Activated CD4-positive, alpha-beta T cell treated with anti-CD3 and anti-CD28 coated beads for 48 hours (primary cell): Measurements from ENCODE around the gene TMED5.
"Not testable (repeated sequence)": the region's sequence is repeated elsewhere in the genome, so short reads cannot be mapped to it uniquely, and the experiment has no call there.

ENCODE experiments used
- DNase-seq: peaks from one replicate; pipeline ENCODE4 v3.0.0-alpha.2; 2020

Gene TMED5

DNA sequence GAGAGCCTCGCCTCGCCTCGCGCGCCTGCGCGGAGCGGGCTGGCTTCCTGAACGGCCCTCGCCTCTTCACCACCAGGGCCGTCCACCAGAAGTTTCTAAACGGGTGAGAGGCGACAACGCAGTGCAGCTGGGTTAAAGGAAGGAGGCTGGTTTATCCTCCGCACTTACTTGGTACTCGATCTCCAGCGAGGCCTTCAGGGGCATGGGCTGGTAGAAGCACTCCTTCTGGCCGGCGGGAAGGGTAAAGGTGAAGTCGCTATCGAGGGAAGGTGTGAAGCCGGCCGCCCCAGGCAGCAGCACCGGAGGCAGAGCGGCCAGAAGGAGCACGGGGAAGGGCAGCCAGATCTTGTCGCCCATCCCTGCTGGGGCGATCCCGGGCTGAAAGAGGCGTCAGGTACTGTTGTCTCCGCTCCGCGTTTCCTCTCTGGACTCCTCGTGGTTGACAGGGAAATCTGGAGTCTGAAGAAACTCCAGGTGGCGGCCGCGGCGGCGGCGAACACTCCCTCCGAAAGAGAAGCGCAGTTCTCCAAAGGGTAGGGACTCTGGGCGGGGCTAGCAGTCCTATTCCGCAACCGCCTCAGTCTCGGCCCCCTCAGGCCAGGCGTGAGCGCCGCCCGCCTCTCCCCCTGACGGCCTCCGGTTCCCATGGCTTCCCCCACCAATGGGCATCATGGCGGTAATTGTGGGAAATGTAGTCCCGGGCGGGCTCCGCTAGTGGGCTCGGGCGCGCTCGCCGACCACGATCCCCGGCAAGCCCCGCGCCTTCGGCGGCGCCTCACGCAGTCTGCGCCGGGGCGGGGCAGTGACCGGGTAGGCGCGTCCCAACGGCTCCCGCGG lies at the start of gene TMED5:
Gene TMED5, minus strand, starts transcription at position 528 of the 837 bp plus-strand sequence. Its CDS starts 171 bp downstream, at position 357.
- peak; percentile 96 for DNase-seq

DNA sequence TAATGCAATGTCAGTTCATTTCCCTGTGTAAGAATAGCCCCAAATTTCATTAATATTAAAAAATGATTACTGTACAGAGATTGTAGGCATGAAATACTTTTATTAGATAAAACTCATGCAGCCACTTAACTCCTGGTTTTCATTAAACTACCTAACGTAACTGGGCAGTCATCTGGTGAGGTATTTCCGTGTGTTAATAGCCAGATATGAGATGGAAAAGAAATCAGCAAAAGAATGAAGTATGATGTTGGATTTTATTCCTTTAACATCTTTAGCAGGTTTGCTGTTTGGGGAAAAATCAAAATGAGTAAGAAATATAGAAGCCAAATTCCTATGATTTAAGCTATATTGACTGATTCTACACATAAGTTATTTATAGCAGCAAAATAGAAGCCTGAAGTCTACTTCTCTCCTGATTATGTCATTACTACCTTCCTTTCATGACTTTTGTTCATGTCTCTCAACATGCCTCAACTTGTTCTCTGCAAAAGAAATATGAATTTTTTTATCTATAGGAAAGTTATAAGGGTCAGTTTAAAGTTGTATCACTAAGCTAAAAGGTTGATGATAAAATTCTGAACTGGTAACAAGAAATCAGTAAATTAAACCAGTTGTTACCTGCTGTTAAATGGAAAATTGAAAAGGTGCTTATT lies 42.9 kb upstream of the TMED5 start:
- no peak for DNase-seq

- DNase-seq: no peak
Measured at GRCh38 chr1:93221913-93222312, 41.7 kb upstream of the TMED5 start.

DNA sequence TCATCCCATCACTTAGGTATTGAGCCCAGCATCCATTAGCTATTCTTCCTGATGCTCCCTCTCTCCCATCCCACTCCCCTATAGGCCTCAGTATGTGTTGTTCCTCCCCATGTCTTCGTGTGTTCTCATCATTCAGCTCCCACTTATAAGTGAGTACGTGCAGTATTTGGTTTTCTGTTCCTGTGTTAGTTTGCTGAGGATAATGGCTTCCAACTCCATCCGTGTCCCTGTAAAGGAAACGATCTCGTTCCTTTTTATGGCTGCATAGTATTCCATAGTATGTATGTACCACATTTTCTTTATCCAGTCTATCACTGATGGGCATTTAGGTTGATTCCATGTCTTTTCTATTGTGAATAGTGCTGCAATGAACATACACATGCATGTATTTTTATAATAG lies 40.5 kb upstream of the TMED5 start:
- DNase-seq: not testable (repeated sequence)

DNA sequence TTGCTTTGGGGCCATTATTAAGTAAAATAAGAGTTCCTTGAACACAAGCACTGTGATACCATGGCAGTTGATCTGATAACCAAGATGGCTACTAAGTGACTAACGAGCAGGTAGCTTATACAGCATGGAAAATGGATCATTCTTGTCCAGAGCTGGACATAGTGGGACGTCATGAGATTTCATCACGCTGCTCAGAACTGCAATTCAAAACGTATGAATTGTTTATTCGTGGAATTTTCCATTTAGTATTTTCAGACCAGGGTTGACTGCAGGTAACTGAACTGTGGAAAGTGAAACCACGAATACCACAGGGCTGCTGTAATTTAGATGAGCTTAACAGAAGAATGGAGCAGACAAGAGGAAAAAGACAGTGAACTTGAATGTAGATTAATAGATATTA lies 39.2 kb upstream of the TMED5 start:
- DNase-seq: peak; percentile 17

- no peak for DNase-seq
Measured at GRCh38 chr1:93215322-93215721, 35.1 kb upstream of the TMED5 start.

DNA sequence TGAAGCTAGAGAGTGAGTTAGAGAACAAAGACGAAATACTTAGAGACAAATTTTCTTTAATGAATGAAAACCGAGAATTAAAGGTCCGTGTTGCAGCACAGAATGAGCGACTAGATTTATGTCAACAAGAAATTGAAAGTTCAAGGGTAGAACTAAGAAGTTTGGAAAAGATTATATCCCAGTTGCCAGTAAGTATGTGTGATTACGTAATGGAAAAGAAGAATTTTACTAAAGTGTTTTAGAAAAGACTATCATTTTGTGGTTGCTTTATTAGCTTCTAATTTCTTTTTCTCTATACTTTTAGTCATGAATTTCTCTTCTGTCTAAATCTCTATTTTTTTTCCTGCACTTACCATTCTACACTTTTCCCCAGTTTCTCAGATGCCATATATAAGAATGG lies 27.0 kb upstream of the TMED5 start:
- DNase-seq: no peak

DNA sequence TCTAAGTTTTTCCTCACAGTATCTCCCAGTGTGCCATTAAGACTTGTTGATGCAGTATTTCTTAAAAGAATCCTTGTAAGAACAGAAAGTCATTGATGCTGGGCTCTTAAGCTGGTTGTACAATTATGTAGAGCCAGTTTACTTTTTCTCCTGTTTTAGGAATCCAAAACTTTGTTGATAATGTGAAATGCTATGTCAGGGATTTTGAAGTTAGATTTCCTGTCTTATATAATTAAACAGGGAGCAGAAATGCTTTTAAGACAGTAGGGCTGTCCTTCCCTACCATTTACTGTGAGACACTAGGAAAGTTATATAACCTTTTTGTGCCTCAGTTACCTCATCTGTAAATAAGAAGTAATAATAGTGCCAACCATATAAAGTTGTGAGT lies 26.3 kb upstream of the TMED5 start:
- no peak for DNase-seq

- DNase-seq: no peak
Measured at GRCh38 chr1:93205892-93206566, 25.8 kb upstream of the TMED5 start.

- no peak for DNase-seq
Measured at GRCh38 chr1:93200714-93201113, 20.5 kb upstream of the TMED5 start.

DNA sequence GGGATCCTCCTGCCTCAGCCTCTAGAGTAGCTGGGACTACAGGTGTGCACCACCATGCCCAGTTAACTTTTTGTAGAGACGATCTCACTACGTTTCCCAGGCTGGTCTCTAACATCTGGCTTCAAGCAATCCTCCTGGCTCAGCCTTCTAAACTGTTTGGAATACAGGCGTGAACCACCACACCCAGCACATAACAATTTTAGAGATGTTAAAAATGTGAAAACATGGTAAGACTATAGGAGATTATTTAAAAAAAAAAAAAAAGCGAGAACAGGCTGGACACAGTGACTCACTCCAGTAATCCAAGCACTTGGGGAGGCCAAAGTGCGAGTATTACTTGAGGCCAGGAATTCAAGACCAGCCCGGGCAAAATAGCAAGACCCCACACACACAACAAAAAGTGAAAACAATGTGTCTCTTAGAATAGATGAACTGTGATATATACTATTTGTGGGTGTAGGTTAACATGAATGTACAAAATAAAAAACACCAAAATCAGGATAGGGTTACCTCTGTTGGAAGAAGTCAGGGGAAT lies 19.9 kb upstream of the TMED5 start:
- DNase-seq: no peak

GRCh38 chr1:93199150-93199549 lies 18.9 kb upstream of the TMED5 start:
- no peak for DNase-seq

DNA sequence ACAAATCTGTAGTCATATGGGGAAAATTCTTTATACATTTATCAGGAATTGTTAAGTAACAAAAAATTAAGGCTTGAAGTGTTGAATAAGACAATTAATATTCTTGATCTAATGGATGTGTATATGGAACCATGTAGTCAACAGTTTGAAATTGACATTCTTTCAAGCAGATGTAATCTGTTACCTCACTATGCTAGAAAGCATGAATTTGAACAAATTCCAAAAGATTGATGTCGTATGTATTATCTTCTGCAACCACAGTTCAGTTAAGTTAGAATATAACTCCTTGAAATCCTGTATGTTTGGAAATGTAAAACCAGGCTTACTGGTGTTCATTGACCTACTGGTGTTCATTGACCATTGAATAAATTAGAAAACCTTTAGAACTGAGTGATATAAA lies 16.4 kb upstream of the TMED5 start:
- no peak for DNase-seq

DNA sequence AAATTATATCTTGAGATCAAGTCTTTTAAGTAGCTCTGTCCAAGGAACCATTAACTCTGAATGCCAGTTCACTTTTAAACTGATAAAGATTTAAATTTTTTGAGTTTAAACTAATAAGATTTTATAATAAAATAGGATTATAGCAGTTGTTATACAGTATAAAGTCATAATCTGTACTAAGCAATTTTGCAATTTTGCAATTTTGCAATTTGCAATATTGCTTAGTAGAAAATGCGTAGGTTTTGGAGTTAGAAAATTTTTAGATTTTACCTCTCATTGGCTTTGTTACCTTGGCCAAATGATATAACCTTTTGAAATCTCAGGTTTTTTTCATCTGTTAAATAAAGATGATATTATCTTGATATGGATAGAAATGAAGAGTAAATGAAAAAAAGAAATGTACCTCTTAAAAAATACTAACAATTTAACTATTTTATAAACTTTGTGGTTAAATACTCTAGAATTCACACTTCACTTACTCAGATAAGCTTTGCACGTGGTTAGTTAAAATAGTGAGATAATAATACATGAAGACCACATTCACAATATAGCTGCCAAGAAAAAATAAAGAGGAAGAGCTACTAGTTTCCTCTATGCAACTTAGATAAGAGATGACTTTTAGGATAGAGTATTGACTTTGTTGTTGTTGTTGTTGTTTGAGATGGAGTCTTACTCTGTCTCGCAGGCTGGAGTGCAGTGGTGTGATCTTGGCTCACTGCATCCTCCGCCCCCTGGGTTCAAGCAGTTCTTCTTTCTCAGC lies 14.2 kb upstream of the TMED5 start:
- no peak for DNase-seq

DNA sequence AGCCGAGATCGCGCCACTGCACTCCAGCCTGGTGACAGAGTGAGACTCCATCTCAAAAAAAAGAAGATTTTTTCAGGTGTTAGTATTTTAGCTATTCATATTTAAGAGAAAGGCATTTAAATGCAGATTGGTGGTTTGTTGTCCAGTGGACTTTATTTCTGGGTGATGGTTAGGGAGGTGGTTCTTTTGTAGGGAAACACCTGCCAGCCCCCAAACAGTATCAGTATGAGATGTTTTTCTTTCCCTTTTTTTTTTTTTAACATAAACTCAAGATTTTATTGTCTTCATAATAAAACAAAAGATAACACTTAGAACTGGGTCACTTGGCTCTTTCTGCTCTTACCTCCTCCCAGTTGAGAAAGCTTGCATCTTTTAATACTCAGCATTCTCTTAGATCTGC lies 10.2 kb upstream of the TMED5 start:
- no peak for DNase-seq

- no peak for DNase-seq
Measured at GRCh38 chr1:93186667-93187066, 6.5 kb upstream of the TMED5 start.

GRCh38 chr1:93180723-93181613 lies 755 bp upstream of the TMED5 start, which contains the start of gene CCDC18:
Gene CCDC18 (plus strand): TSS chr1:93180724. CDS start chr1:93183362, 2,638 bp downstream.
- DNase-seq: peak; percentile 68

GRCh38 chr1:93178418-93178817 lies 1.8 kb downstream of the TMED5 start:
- DNase-seq: no peak

DNA sequence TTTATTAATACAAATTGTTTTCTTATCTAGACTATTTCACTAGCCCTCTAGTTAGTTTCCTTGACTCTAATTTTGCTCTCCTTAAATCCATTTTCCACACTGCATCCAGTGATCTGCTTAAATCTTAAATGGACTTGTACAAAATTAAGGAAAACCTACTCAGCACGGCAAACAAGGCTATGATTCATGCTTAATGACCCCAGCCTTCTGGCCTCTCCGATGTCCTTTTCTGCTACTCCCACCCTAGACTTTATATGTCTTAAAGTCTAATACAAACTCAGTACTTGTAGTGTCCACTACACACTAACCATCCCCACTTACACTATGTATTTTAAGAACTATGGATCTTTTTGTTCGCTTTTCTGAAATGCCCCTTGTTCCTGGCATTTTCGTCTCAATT lies 2.2 kb downstream of the TMED5 start:
- no peak for DNase-seq

GRCh38 chr1:93174638-93175037 lies 5.6 kb downstream of the TMED5 start:
- DNase-seq: not testable (repeated sequence)

- DNase-seq: no peak
Measured at GRCh38 chr1:93172778-93173177, 7.4 kb downstream of the TMED5 start.
